Thyroid gland (tissue), 4 donors: ENCODE data around the gene HOXB7.

Experiments used
- POLR2A ChIP-seq, 2 donors: fragments of 450-650 bp; IDR thresholded peaks; one replicate each; pipeline ENCODE4 v1.6.1; 2017; ENCODE audit warnings: antibody characterized with exemption in 2 of 2, mild to moderate bottlenecking in 2 of 2, moderate library complexity in 1 of 2
- TF ChIP-seq, protein P1 (sequence below), 6 experiments: fragments of 200-600 bp in 3 of 6; fragments of 450-650 bp in 3 of 6; sonication (generic) in 3 of 6; IDR thresholded peaks; one replicate each; pipeline ENCODE4 v1.5.1; 2016 to 2019; ENCODE audit warnings: antibody characterized with exemption in 6 of 6, mild to moderate bottlenecking in 2 of 6, inconsistent platforms in 1 of 6, moderate library complexity in 1 of 6

GRCh38 chr17:48629411-48629759, 18.6 kb upstream of the HOXB7 start:
- TF ChIP-seq, protein P1, sequence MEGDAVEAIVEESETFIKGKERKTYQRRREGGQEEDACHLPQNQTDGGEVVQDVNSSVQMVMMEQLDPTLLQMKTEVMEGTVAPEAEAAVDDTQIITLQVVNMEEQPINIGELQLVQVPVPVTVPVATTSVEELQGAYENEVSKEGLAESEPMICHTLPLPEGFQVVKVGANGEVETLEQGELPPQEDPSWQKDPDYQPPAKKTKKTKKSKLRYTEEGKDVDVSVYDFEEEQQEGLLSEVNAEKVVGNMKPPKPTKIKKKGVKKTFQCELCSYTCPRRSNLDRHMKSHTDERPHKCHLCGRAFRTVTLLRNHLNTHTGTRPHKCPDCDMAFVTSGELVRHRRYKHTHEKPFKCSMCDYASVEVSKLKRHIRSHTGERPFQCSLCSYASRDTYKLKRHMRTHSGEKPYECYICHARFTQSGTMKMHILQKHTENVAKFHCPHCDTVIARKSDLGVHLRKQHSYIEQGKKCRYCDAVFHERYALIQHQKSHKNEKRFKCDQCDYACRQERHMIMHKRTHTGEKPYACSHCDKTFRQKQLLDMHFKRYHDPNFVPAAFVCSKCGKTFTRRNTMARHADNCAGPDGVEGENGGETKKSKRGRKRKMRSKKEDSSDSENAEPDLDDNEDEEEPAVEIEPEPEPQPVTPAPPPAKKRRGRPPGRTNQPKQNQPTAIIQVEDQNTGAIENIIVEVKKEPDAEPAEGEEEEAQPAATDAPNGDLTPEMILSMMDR (IDR thresholded peaks at IDR 0.05) = no peak
- TF ChIP-seq POLR2A (IDR thresholded peaks at IDR 0.05) = no peak
